GM19467 (cell line): ENCODE measurements around the gene EEF1G.
"Not testable (repeated sequence)": the region's sequence is repeated elsewhere in the genome, so short reads cannot be mapped to it uniquely, and the experiment has no call there.

ENCODE experiments used
- ATAC-seq: cut with Tn5 transposase; IDR thresholded peaks from one replicate; pipeline ENCODE4 v1.9.1; 2021; ENCODE audit warnings: mild to moderate bottlenecking, moderate library complexity; ENCODE audit not compliant: unreplicated experiment

Gene EEF1G, protein sequence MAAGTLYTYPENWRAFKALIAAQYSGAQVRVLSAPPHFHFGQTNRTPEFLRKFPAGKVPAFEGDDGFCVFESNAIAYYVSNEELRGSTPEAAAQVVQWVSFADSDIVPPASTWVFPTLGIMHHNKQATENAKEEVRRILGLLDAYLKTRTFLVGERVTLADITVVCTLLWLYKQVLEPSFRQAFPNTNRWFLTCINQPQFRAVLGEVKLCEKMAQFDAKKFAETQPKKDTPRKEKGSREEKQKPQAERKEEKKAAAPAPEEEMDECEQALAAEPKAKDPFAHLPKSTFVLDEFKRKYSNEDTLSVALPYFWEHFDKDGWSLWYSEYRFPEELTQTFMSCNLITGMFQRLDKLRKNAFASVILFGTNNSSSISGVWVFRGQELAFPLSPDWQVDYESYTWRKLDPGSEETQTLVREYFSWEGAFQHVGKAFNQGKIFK

DNA sequence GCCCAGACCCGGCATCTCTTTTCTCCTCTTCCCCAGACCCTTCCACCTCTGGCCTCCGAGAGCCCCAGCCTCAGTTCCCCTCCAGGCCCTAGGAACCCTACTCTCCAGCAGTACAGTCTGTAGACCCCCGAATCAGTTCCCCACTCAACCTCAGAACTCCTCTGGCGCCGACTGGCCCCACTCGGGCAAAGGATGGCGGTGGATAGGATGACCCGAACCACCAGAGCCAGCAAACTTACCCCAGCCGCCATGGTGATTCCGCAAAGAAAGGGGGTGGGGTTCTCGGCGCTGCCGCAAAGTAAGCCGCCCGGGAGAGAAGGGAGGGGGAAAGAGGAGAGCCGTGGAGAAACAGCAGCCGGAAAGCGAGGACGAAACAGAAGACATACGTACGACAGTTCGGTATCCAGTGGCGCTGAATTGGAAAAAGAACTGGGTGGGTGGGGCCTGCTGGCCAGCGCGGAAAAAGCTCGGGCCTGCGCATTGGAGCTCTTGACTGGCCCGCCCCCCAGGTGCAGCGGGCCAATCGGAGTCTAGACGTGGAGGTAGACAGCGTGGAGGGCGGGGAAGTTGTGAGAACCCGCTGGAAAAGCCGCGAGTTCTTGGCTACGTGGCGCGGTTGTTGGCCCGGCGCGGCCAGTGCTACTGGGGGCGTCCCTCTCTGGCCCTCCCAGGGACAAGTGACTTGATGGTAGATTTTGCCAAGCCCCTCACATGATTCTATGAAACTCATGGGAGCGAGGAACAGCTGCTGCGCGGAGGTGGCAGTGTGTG lies at the start of gene EEF1G:
TSS of gene EEF1G (minus strand) at position 300 of the 771 bp plus-strand sequence. CDS start at position 251, 49 bp downstream.
- ATAC-seq, result peak; percentile 80

DNA sequence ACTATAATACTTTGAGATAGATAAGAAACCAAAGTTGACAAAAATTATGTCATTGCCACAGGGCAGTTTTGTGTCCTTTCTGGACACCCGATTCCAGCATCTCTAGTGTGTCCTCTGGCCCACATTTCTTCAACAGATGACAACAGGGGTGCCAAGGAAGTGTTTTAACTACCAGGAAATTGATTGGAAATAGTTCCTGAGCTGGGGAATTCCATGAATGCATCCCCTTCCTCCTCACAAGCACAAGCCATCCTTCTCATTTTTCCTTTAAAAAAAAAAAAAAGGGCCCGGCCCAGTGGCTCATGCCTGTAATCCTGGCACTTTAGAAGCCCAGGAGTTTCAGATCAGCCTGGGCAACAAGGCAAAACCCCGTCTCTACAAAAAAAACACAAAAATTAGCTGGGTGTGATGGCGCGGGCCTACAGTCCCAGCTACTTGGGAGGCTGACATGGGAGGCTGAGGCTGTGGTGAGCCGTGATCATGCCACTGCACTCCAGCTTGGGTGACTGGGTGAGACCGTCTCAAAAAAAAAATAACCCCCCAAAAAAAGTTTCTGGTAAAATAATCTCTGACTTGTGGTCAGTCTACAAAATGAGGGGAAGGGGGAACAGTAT lies 48.9 kb upstream of the EEF1G start:
- no peak for ATAC-seq

DNA sequence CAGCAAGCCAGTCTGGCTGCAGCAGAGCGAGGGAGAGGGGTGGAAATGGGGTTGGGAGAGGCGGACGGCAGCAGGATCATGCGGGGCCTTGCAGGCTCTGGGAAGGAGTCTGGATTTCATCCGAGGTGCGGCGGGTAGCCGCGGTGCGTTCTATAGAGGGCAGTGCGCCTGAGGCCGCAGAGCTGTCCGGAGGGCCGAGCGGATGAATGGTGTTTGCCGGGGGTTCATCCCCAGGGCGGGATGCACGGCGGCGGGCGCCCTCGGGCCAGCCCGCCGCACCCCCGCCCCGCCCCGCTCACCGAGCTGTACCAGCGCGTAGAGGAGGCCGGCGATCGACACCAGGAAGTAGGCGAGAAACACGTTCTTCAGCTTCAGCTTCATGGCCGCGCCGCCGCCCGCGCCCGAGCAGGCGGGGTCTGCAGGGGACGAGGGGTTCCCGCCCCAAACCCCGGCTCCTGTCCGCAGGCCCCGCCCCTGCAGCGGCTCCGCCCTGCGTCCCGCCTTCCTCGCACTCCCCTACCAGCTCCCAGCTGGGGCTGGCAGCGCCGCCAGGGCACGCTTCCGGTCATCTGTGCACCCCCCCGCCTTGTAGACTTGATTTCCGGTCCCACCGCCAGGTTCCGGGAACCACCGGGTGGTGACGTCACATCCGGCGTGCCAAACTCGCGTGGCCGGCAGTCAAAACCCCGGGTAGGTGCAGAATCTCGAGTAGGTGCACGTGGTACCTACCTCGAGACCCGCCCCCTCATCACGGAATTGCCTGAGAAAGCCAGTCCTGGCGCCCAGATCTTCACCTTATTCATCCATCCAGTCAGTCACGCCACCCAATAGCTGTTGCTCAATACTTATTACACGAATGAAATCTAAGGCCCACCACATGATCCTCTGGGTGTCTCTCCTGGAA lies 48.1 kb upstream of the EEF1G start, which contains the start of gene B3GAT3:
TSS of gene B3GAT3 (minus strand) at position 420 of the 904 bp plus-strand sequence. CDS start at position 381, 39 bp downstream.
- ATAC-seq, result peak; percentile 90

DNA sequence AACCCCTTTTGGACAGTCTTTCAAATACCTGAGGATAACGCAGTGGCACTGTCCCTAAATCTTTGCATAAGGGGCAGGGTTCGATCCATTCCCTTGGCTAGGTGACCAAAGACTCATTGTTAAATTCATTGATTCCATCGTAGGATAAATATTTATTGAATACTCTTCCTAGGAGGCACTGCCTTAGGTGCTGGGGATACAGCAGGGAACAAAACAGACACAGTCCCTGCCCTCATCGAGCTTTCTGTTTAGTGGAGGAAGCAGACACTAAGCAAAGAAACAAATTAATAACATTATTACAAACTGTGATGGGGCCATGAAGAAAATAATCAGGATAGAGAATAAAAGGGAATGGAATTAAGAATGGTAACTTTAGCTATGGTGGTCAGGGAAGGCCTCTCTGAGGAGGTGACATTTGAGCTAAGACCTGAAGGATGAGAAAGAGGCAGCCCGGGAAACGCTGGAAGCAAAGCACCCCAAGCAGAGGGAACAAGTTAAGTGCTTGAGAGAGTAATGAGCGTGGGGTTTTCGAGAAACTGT lies 47.4 kb upstream of the EEF1G start:
- no peak for ATAC-seq

DNA sequence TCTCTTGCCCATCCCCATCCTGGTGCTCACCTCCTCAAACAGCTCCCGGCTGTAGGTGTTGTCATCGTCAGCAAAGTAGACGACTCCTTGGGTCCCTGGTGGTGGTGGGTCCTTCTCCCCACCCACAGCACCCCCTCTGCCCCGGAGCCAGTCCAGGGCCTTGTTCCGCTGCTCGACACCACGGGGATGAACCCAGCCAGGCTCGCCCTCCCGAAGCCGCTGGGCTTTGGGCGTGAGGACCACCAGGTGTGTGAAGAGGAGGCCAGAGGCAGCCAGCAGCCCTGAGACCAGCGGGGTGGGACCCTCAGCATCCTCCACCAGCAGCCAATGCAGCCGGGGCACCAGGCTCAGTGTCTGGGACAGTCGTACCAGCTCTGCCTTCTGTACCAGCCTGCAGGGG lies 43.3 kb upstream of the EEF1G start:
- ATAC-seq, result not testable (repeated sequence)

DNA sequence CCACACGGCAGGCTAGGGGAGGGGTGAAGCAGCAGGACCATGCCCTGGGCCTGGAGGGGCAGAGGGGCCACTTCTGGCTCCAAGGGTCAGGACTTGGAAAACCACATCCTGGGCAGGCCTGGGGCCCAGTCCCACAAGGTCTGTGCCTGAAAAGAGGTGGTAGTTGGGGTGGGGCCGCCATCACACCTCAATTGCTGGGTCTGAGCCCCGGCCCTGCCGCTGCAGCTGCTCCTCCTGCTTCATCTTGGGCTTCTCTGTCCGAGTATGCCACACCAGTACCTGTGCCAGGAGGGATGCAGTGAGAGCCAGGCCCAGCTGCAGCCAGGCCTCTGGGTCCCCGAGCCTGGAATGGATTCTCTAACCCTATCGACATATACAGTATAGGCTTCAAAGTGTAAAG lies 41.8 kb upstream of the EEF1G start:
- ATAC-seq, result no peak

DNA sequence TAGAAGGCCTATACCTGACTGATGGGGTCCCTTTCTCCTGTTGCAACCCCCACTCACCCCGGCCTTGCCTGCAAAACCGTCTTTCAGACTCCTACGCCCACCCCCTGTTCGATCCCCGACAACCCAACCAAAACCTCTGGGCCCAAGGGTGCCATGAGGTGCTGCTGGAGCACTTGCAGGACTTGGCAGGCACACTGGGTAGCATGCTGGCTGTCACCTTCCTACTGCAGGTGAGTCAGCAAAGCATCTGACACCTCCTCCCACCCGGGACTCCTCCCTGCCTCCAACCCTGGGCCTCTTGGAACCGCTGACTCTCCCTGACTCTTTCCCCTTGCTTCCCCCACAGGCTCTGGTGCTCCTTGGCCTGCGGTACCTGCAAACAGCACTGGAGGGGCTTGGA lies 40.6 kb upstream of the EEF1G start:
- ATAC-seq, result no peak

DNA sequence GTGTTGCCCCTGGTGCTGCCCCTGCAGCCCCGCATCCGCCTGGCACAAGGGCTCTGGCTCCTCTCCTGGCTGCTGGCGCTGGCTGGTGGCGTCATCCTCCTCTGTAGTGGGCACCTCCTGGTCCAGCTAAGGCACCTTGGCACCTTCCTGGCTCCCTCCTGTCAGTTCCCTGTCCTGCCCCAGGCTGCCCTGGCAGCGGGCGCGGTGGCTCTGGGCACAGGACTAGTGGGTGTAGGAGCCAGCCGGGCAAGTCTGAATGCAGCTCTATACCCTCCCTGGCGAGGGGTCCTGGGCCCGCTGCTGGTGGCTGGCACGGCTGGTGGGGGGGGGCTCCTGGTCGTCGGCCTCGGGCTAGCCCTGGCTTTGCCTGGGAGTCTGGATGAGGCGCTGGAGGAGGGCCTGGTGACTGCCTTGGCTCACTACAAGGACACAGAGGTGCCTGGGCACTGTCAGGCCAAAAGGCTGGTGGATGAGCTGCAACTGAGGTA lies 39.6 kb upstream of the EEF1G start:
- ATAC-seq, result no peak

DNA sequence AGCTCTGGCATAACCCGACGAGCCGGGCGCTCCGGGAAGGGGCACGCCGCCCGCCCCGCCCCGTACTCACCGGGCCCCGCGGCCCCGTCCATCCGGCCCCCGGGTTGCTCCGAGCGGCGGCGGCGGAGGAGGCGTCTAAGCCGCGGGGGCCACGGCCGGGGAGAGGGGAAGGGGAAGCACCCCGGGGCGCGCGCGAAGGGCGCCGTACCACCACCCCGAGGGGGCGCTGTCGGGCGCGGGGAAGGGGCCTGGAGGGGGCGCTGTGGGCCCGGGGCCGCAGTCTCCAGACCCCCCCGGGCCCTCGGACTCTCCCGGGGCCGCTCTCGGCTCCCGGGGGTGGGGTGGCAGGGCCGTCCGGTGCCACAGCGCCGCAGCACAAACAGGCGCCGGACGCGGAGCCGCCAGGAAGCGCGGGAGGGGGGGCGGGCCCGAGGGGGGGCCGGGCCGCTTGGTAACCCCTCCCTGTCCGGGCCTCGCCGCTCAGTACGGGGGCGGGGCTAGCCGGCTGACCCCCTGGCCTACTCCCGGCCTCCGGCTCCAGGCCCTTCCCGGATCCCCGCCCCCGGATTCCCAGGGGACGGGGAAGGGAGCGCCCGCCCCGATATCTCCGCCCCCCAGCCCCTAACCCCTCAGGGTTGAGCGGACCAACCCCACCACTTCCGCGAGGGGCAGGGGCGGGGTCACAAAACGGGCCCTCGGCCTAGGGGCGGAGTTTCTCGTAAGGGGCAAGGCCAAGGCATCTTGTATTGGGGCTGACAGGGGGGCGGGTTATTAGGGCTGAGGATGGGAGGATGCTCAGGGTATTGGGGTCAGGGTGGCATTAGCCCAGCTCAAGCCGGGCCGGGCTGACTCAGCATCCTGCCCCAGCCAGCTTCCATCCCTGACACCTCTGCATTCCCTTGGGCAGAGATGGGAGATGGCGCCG lies 38.9 kb upstream of the EEF1G start, which contains the start of the genes EML3 and ROM1:
TSS of gene EML3 (minus strand) at position 410 of the 925 bp plus-strand sequence. CDS start at position 92, 318 bp downstream.
TSS of gene ROM1 (plus strand) at position 892 of the 925 bp plus-strand sequence. CDS start at position 917, 25 bp downstream.
- peak; percentile 57 for ATAC-seq

DNA sequence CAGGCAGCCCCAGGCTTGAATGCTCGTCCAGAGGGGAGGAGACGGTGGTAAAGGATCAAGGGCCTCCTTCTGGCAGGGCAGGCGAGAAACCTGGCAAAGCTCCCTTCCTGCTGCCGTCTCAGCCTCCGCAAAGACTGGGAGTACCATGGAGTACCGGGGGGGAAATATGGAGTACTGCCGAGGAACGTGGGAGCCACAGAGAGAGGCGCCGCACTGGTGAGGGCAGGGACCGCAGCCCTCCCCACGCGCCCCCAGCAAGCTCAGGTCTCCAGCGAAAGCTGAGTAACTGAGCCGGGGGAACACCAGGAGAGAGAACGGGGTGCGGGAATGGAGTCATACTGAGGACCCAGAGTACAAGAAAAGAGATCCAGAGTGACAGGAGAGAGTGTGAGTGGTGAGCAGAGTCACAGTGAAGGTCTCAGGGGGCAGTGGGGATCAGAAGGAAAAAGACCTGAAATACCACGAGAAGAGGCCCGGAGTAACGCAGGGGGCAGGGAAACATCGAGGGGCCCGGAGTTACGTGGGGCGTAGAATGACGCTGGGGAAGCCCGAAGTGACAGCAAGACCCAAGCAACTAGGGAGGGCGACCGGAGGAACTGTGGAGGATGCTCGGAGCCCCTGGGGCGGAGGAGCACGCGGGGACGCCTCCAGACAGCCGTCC lies 38.1 kb upstream of the EEF1G start:
- ATAC-seq, result peak; percentile 15

DNA sequence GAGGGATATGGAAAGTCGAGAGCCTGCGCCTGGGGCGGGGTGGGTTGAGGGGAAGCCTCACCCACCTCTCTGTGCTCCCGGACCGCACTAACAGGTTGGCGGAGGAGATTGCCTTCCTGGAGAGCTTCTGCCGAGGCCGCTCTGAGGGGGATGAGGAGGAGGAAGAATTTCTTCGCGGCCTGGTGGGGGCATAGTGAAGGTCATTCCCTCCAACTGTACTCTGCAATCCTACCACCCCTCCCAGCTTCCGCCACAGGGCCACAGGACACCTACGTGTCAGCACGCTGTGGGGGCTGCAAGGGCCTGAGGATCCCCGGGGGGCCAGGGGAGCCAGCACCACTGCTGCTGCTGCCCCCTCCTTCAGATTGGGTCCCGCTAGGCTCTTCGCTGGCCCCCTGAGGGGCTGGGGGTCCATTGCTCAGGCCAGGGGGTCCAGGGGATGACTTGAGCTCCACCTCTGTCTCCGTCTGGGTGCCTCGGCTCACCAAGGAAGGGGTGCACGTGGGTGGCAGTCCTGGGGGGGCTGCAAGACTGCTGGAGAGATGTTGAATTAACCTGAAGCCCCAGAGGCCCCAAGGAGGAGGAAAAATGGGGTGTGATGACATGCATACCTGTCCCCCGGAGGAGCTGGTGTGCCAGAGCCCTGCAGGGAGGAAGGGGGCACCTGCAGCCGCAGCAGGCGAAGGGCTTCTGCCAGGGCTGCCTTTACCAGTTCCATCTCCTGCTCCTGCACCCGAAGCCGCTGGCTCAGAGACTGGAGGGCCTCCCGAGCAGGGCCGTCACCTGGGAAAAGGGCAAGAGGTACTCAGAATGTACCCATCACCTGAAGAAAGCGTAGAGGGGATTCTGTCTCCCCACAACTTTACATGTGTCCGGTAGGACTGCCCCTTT lies 37.4 kb upstream of the EEF1G start:
- ATAC-seq, result no peak

DNA sequence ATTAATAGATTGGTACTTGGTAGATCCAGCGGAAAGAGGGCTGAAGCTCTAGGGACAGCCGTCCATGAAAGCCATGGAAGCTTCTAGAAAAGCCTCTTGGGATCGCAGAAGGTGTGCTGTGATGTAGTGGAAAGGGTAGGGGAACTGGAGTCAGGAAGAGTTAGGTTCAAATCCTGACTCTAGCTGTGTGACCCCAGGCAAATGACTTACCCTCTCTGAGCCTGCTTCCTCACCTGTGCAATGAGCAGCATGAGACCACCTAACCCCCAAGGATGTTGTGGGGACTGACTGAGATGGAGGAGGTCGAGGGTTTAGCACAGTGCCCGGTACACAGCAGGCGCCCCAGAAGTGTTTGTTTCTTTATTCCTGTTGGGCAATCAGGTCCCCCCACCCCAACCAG lies 36.7 kb upstream of the EEF1G start:
- ATAC-seq, result no peak

DNA sequence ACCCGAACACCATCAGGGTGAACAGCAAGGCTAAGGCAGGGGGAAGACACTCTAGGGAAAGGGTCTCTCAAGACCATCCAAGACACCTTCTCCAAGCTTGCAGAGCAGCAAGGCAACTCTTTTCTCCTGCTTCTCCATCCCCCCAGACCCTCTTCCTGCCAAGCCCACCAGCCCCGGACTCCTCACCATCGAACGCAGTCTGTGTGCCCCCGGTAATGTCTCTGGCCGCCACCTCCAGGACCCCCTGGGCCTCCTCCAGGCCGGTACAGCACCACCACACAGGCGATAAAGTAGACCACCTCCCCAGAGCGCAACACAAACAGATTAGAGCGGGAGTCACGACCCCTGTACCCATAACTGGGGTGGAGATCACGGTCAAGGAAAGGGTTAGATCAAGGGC lies 35.1 kb upstream of the EEF1G start:
- no peak for ATAC-seq

DNA sequence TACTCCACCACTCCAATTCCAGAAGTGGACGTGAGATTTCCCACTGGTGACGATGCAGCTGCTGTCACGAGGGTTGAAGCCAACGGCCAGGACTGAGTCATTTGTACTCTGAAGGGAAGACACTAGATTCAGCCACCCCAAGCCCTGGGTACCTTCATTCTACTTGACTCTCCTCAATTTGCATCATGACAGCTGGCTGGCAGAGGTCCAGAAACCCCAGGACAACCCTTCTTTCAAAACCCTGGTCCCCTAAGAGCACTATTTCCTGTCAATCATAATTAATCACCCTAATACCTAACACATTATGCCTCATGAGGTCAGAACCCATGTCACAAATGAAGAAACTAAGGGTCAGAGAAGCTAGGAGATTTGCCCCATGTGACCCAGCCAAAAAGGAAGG lies 34.0 kb upstream of the EEF1G start:
- ATAC-seq, result no peak

DNA sequence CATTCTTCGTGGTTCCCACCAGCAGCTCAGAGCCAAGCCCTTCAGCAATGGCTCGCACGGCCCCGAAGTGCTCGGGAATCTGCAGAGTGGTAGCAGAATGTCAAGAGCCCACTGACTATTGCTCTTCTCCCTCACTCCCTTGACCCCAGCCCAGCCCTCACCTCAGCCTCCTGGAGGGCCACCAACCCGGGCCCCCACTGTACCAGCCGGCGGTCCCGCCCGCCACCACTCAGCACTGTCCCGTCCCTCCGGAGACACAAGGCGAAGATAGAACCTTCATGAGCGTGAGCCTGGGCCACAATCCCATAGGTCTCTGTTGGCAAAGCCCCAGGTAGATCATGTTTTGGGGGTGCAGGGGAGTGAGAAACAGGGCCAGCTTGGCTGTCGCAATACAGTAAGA lies 32.2 kb upstream of the EEF1G start:
- no peak for ATAC-seq

DNA sequence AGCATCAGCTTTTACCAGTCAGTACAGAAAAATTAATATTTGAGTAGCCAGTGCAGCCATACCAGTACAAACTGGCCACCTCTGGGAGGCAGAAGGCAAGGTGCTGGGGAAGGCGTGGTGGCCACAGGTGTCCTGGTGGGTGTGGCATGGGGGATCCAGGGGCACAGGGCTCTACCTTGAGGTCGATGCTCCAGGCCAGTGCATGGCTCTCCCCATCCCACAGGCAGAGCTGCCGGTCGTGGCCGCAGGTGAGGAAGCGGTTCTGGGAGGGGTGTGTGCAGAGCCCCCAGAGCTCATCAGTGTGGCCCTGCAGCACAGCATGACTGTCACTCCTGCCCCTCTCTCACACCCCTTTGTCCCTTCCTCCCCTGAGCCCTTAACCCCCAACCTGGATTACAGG lies 31.8 kb upstream of the EEF1G start:
- ATAC-seq, result no peak

DNA sequence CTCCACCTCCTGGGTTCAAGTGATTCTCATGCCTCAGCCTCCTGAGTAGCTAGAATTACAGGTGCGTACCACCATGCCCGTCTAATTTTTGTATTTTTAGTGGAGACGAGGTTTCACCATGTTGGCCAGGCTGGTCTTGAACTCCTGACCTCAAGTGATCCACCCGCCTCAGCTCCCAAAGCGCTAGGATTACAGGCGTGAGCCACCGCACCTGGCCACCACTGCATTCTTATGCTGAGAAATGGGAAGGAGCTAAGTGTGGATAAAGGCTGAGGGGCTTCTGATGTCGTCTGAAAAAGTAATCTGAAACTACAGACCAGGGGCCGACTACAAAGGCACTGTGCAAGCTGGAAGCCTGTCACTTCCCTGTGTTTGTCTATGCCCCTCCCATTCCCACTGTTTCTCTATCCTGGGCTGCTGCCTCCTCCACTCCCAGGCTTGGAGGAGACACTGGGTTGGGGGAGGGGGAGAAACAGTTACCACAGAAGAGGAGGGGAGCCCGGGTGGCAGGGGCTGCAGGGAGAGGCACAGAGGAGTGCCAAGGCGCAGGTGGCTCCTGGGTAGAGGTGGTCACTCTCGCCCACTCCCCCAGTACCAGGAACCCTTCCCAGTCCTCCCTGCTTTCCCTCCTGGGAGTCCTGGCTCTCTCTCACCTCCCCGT lies 30.9 kb upstream of the EEF1G start:
- no peak for ATAC-seq
